ENCODE data around the gene RFX4. TPM values are rescaled to one million over a fixed set of nuclear protein-coding genes. Genes with fewer than 3 reads are reported as not detected.

RFX4 gene
- total RNA-seq, 1 donor from 2014 or later: not detected

DNA sequence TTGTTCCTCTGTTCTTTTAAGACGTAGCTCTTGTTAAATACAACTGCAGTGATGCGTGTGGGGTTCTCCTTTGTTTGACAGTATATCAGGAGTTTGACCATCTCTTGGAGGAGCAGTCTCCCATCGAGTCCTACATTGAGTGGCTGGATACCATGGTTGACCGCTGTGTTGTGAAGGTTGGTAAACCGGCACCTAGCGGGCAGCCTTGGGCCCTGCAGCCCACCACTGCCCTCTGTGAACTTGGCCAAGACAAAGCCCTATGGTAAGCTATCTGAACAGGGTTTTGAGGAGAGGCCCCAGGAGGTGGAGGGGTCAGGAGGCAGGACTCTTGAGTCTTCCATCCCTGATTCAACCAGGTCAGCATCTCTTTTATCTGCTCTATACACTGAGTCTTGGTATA, 137.1 kb downstream of the RFX4 start:
- no peak for DNase-seq (ENCODE audit: low read depth)
- Histone ChIP-seq H3K4me3 (ENCODE audit: low read depth, low read length) (no peak overlapping the region), H3K27me3 (ENCODE audit: control insufficient read depth, insufficient read depth, low read length) (no peaks in the 10 kb centered on the region), H3K36me3 (ENCODE audit: control insufficient read depth, insufficient read depth, low read length) (no peaks in the 10 kb centered on the region)
- TF ChIP-seq, protein P1, sequence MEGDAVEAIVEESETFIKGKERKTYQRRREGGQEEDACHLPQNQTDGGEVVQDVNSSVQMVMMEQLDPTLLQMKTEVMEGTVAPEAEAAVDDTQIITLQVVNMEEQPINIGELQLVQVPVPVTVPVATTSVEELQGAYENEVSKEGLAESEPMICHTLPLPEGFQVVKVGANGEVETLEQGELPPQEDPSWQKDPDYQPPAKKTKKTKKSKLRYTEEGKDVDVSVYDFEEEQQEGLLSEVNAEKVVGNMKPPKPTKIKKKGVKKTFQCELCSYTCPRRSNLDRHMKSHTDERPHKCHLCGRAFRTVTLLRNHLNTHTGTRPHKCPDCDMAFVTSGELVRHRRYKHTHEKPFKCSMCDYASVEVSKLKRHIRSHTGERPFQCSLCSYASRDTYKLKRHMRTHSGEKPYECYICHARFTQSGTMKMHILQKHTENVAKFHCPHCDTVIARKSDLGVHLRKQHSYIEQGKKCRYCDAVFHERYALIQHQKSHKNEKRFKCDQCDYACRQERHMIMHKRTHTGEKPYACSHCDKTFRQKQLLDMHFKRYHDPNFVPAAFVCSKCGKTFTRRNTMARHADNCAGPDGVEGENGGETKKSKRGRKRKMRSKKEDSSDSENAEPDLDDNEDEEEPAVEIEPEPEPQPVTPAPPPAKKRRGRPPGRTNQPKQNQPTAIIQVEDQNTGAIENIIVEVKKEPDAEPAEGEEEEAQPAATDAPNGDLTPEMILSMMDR (IDR thresholded peaks at IDR 0.05; ENCODE audit: insufficient read depth, low read length, poor library complexity, severe bottlenecking): no peak

DNA sequence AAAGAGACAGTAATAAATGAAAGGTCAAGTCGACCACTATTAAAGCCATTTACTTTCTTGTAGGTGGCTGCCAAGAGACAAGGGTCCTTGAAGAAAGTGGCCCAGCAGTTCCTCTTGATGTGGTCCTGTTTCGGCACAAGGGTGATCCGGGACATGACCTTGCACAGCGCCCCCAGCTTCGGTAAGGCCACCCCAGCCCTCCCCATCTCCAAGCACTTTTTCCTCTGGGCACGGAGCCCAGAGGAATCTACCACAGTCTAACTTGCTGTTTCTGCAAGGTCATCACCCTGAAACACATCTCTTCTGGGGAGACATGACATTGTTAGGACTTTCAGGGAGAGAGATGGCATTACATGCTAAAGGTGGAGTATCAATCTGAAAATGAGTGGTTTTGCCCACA, 137.9 kb downstream of the RFX4 start:
- H3K4me3 ChIP-seq (ENCODE audit: low read depth, low read length): no peak overlapping the region
- no peak for DNase-seq (ENCODE audit: low read depth)
- TF ChIP-seq, protein P1 (IDR thresholded peaks at IDR 0.05; ENCODE audit: insufficient read depth, low read length, poor library complexity, severe bottlenecking): no peak
- no peaks in the 10 kb centered on the region for H3K36me3 ChIP-seq (ENCODE audit: control insufficient read depth, insufficient read depth, low read length)
- H3K27me3 ChIP-seq (ENCODE audit: control insufficient read depth, insufficient read depth, low read length): no peaks in the 10 kb centered on the region

DNA sequence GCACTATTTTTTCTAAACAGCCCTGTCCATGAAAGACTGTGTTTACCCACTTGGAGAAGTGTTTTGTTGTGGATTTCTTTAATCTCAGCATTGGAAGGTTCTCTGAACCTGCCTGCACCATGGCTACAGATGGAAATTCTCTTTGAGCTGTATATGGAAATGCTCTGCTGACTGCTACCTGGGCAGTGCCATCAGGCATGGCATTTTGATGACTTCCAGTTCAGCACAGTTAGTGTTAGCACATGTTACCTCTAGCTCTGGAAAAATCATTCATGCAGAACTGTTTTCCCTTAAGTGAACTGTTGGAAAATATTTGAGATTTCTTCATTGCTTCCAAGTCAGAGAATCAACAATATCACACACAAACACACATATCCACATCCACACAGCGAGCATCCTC, 139.1 kb downstream of the RFX4 start:
- no peak for DNase-seq (ENCODE audit: low read depth)
- Histone ChIP-seq H3K36me3 (ENCODE audit: control insufficient read depth, insufficient read depth, low read length) (no peaks in the 10 kb centered on the region), H3K4me3 (ENCODE audit: low read depth, low read length) (no peak overlapping the region), H3K27me3 (ENCODE audit: control insufficient read depth, insufficient read depth, low read length) (no peaks in the 10 kb centered on the region)
- TF ChIP-seq, protein P1 (IDR thresholded peaks at IDR 0.05; ENCODE audit: insufficient read depth, low read length, poor library complexity, severe bottlenecking): no peak

DNA sequence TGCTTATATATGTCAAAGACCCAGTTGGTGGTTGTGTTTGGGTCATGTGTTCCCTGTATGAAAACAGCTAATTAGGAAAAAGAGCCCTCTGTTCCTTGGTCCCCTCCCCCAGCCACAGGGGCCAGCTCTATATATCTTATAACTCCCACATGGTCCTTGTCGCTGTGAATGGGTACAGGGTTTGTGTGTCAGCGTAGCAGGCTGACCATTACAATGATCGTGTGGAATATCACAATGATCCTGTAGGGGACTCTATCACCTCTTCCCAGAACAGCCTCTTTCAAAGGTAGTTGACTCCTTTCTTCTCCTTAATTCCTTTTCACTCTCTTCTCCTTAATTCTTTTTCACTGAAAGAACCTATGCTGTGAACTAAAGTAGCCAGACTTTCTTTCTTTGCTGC, 140.0 kb downstream of the RFX4 start:
- TF ChIP-seq, protein P1 (IDR thresholded peaks at IDR 0.05; ENCODE audit: insufficient read depth, low read length, poor library complexity, severe bottlenecking): peak; percentile 3
- no peaks in the 10 kb centered on the region for H3K36me3 ChIP-seq (ENCODE audit: control insufficient read depth, insufficient read depth, low read length)

DNA sequence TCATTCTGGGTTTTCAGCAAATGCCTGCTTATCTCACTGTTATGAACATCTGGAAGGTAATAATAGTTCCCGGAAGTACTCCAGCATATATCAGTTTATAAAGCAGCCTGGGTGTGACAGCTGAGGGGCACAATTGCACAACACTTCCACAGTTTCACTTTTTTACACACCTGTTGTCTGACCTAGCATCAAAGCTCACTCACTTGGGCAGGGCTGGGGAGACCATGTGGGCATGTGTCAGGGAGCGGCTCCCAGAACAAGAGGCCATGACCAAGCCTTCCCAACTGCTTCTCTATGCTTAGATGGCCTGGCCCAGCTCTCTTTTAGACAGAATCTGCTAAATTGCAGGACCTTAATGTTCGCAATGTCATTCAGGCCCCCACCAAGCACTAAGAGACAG, 140.6 kb downstream of the RFX4 start:
- TF ChIP-seq, protein P1 (IDR thresholded peaks at IDR 0.05; ENCODE audit: insufficient read depth, low read length, poor library complexity, severe bottlenecking): no peak
- no peak for DNase-seq (ENCODE audit: low read depth)

More for the DNA sequence above, 140.0 kb downstream of the RFX4 start:
- Histone ChIP-seq H3K27me3 (ENCODE audit: control insufficient read depth, insufficient read depth, low read length) (no peaks in the 10 kb centered on the region), H3K4me3 (ENCODE audit: low read depth, low read length) (no peak overlapping the region)
- DNase-seq (ENCODE audit: low read depth): no peak

DNA sequence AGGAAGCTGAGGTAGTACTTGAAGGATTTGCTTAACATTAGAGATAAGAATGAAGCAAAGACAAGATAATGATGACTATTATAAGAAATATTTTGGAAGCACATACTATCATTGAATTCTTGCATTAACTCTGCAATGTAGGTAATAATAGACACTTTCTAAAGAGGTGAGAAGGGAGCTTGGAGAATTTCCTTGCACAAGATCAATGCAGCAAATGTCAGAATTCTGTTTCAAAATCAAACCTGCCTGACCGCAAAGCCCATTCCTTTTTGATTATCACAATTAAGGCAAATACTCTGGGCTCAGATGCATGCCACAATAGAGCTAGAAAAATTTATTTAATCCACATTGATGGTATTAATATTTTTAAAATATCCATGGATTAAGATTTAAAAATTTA, 141.3 kb downstream of the RFX4 start:
- H3K4me3 ChIP-seq (ENCODE audit: low read depth, low read length): no peak overlapping the region
- TF ChIP-seq, protein P1 (IDR thresholded peaks at IDR 0.05; ENCODE audit: insufficient read depth, low read length, poor library complexity, severe bottlenecking): no peak
- H3K27me3 ChIP-seq (ENCODE audit: control insufficient read depth, insufficient read depth, low read length): no peaks in the 10 kb centered on the region
- DNase-seq (ENCODE audit: low read depth): no peak
- no peaks in the 10 kb centered on the region for H3K36me3 ChIP-seq (ENCODE audit: control insufficient read depth, insufficient read depth, low read length)

More for the DNA sequence above, 140.6 kb downstream of the RFX4 start:
- Histone ChIP-seq H3K27me3 (ENCODE audit: control insufficient read depth, insufficient read depth, low read length) (no peaks in the 10 kb centered on the region), H3K36me3 (ENCODE audit: control insufficient read depth, insufficient read depth, low read length) (no peaks in the 10 kb centered on the region), H3K4me3 (ENCODE audit: low read depth, low read length) (no peak overlapping the region)

All from kidney epithelial cell (primary cell).